OCI-LY1 (cell line): ENCODE data around the gene VSIR.

Experiments used
- H2AFZ ChIP-seq: fragments of 200-600 bp; sonication (generic), shearing (Covaris generic); 2 replicates; pipeline ENCODE4 v1.6.0; 2014; ENCODE audit warnings: antibody characterized with exemption, mild to moderate bottlenecking, low read length
- H3F3A ChIP-seq: fragments of 200-600 bp; sonication (generic), shearing (Covaris generic); 2 replicates; pipeline ENCODE4 v1.6.0; 2014; ENCODE audit warnings: mild to moderate bottlenecking, antibody characterized with exemption, low read length, moderate library complexity; ENCODE audit not compliant: insufficient read depth
- H3K27ac ChIP-seq: fragments of 200-600 bp; sonication (generic); 2 replicates; pipeline ENCODE4 v1.5.1; 2014; ENCODE audit warnings: low read length, mixed run types, mild to moderate bottlenecking, low read depth; ENCODE audit not compliant: poor library complexity, severe bottlenecking
- H3K27me3 ChIP-seq: fragments of 200-600 bp; sonication (generic); 2 replicates; pipeline ENCODE4 v1.6.0; 2014; ENCODE audit warnings: antibody characterized with exemption, mild to moderate bottlenecking, low read length, moderate library complexity; ENCODE audit not compliant: insufficient read depth
- H3K36me3 ChIP-seq: fragments of 200-600 bp; sonication (generic); 2 replicates; pipeline ENCODE4 v1.6.1; 2014; ENCODE audit warnings: mild to moderate bottlenecking, antibody characterized with exemption, low read length, moderate library complexity, mixed read lengths; ENCODE audit not compliant: insufficient read depth
- H3K4me1 ChIP-seq: fragments of 200-600 bp; sonication (generic); 2 replicates; pipeline ENCODE4 v1.5.1; 2014; ENCODE audit warnings: mild to moderate bottlenecking, low read length, moderate library complexity; ENCODE audit not compliant: insufficient read depth, severe bottlenecking
- H3K4me2 ChIP-seq: fragments of 200-600 bp; sonication (generic), shearing (Covaris generic); 2 replicates; pipeline ENCODE4 v1.6.1; 2014; ENCODE audit warnings: low read length
- H3K4me3 ChIP-seq: fragments of 200-600 bp; sonication (generic); 2 replicates; pipeline ENCODE4 v1.5.1; 2014; ENCODE audit warnings: low read length, low read depth, mild to moderate bottlenecking, mixed read lengths; ENCODE audit not compliant: poor library complexity, severe bottlenecking
- H3K79me2 ChIP-seq: fragments of 200-600 bp; shearing (Covaris generic); 2 replicates; pipeline ENCODE4 v1.6.1; 2016; ENCODE audit warnings: mixed run types, low read length, mixed read lengths; ENCODE audit not compliant: insufficient read depth
- H3K9ac ChIP-seq: fragments of 200-600 bp; sonication (generic), shearing (Covaris generic); 2 replicates; pipeline ENCODE4 v1.6.1; 2014; ENCODE audit warnings: mild to moderate bottlenecking, low read length, mixed read lengths
- H3K9me2 ChIP-seq: fragments of 200-600 bp; sonication (generic), shearing (Covaris generic); 2 replicates; pipeline ENCODE4 v1.6.1; 2014; ENCODE audit warnings: low read depth, mild to moderate bottlenecking, low read length, mixed read lengths
- H3K9me3 ChIP-seq: fragments of 200-600 bp; shearing (Covaris generic); 2 replicates; pipeline ENCODE4 v1.6.1; 2014; ENCODE audit warnings: low read length, mixed read lengths
- H4K20me1 ChIP-seq: fragments of 200-600 bp; sonication (generic), shearing (Covaris generic); 2 replicates; pipeline ENCODE4 v1.6.0; 2016; ENCODE audit warnings: mild to moderate bottlenecking, low read length; ENCODE audit not compliant: insufficient read depth
- CTCF ChIP-seq: fragments of 200-600 bp; sonication (generic), shearing (Covaris generic); IDR thresholded peaks from 2 replicates; pipeline ENCODE4 v1.5.1; 2017; ENCODE audit warnings: mild to moderate bottlenecking, antibody characterized with exemption, low read length, moderate library complexity, mixed read lengths
- EZH2 ChIP-seq: fragments of 200-600 bp; sonication (generic), shearing (Covaris generic); IDR thresholded peaks from 2 replicates; pipeline ENCODE4 v1.8.0; 2017; ENCODE audit warnings: borderline replicate concordance, mixed run types, mild to moderate bottlenecking, antibody characterized with exemption, low read length, moderate library complexity, mixed read lengths

Gene VSIR

GRCh38 chr10:71708301-71708703 is 65.0 kb downstream of the VSIR start:
- H3K4me3 ChIP-seq: no peak overlapping the region
- TF ChIP-seq CTCF (peak; percentile 93), EZH2 (no peak)
- H3K4me1 ChIP-seq: peaks cover 15% of the 10 kb centered on the region
- no peak overlapping the region for H3K27ac ChIP-seq
- no peaks in the 10 kb centered on the region for H3F3A ChIP-seq
- no peaks in the 10 kb centered on the region for H3K9me2 ChIP-seq
- H3K9ac ChIP-seq: no peak overlapping the region
- H2AFZ ChIP-seq: no peak overlapping the region
- no peaks in the 10 kb centered on the region for H3K9me3 ChIP-seq
- H3K4me2 ChIP-seq: no peak overlapping the region
- H3K27me3 ChIP-seq: peaks cover 14% of the 10 kb centered on the region; the same call in 1 of the 2 replicates
- no peaks in the 10 kb centered on the region for H3K79me2 ChIP-seq
- H4K20me1 ChIP-seq: no peaks in the 10 kb centered on the region
- H3K36me3 ChIP-seq: no peaks in the 10 kb centered on the region

- TF ChIP-seq EZH2 (no peak), CTCF (no peak)
- no peaks in the 10 kb centered on the region for H3K36me3 ChIP-seq
- peaks cover 5% of the 10 kb centered on the region for H3K4me1 ChIP-seq
- H3K27me3 ChIP-seq: peaks cover 14% of the 10 kb centered on the region; the same call in 1 of the 2 replicates
- H3K9me3 ChIP-seq: no peaks in the 10 kb centered on the region
- no peak overlapping the region for H3K9ac ChIP-seq
- H4K20me1 ChIP-seq: no peaks in the 10 kb centered on the region
- no peak overlapping the region for H2AFZ ChIP-seq
- H3K4me3 ChIP-seq: no peak overlapping the region
- H3K27ac ChIP-seq: no peak overlapping the region
- no peaks in the 10 kb centered on the region for H3K79me2 ChIP-seq
- H3K4me2 ChIP-seq: no peak overlapping the region
- no peaks in the 10 kb centered on the region for H3K9me2 ChIP-seq
- H3F3A ChIP-seq: no peaks in the 10 kb centered on the region
Measured at GRCh38 chr10:71707240-71707789, 66.0 kb downstream of the VSIR start.

GRCh38 chr10:71706216-71707121 is 66.9 kb downstream of the VSIR start:
- no peaks in the 10 kb centered on the region for H3K79me2 ChIP-seq
- no peaks in the 10 kb centered on the region for H4K20me1 ChIP-seq
- H2AFZ ChIP-seq: no peak overlapping the region
- no peaks in the 10 kb centered on the region for H3K9me2 ChIP-seq
- peaks cover 3% of the 10 kb centered on the region for H3K4me1 ChIP-seq
- no peaks in the 10 kb centered on the region for H3K36me3 ChIP-seq
- H3K27me3 ChIP-seq: peaks cover 19% of the 10 kb centered on the region; the same call in 1 of the 2 replicates
- TF ChIP-seq CTCF (no peak), EZH2 (no peak)
- H3K9me3 ChIP-seq: no peaks in the 10 kb centered on the region
- H3F3A ChIP-seq: no peaks in the 10 kb centered on the region
- no peak overlapping the region for H3K9ac ChIP-seq
- H3K4me3 ChIP-seq: no peak overlapping the region
- no peak overlapping the region for H3K27ac ChIP-seq
- H3K4me2 ChIP-seq: no peak overlapping the region
